Stimulated activated CD8-positive, alpha-beta memory T cell treated with anti-CD3 and anti-CD28 coated beads, Interleukin-12 subunit alpha, Interleukin-12 subunit beta, amount 100 ng/mL, for 24 hours (primary cell): ENCODE measurements around the gene CDK13.
"Not testable (repeated sequence)": the region's sequence is repeated elsewhere in the genome, so short reads cannot be mapped to it uniquely, and the experiment has no call there.

Experiments
- DNase-seq: peaks from one replicate; pipeline ENCODE4 v3.0.0-alpha.2; 2020; ENCODE audit errors: extremely low read depth

CDK13 gene

GRCh38 chr7:40097728-40098127, 147.7 kb downstream of the CDK13 start:
- no peak for DNase-seq

GRCh38 chr7:40098810-40099209, 148.8 kb downstream of the CDK13 start:
- DNase-seq: no peak

DNA sequence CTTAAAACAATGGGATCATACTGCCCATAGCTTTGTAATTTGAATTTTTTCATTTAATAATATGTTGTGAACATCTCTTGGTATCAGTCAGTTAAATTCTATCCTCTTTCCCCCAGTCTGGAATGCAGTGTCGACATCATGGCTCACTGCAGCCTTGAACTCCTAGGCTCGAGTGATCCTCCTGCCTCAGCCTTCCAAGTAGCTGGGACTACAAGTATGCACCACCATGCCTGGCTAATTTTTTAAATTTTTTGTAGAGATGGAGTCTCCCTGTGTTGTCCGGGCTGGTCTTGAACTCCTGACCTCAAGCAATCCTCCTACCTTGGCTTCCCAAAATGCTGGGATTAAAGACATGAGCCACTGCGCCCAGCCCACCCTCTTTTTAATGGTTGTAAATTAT, 149.8 kb downstream of the CDK13 start:
- DNase-seq: no peak

- no peak for DNase-seq
Observed at GRCh38 chr7:40101201-40101600, 151.1 kb downstream of the CDK13 start.

GRCh38 chr7:40102897-40103296, 152.8 kb downstream of the CDK13 start:
- DNase-seq: no peak

GRCh38 chr7:40105879-40106473, 155.9 kb downstream of the CDK13 start:
- no peak for DNase-seq

DNA sequence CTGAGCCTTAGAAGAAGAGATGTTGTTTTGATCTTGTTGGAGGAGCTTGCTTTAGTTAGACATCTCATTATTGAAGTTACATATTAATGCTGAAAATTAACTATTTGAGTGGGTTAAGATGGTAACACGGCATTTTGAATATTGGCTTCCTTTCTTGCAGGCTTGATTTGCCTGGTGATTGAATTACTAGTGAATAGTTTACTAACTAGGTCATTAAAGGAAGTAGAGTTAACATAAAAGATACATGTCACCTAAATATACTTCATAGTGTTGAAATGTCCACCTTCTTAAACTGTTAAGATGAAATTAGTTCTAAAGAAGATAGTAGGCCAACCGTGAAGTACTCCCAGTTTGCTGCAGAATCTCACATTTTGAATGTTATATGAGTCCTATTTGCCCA, 165.9 kb downstream of the CDK13 start:
- DNase-seq: no peak

- not testable (repeated sequence) for DNase-seq
Observed at GRCh38 chr7:40117199-40117598, 167.1 kb downstream of the CDK13 start.

GRCh38 chr7:40118201-40118600, 168.1 kb downstream of the CDK13 start:
- DNase-seq: not testable (repeated sequence)

GRCh38 chr7:40120020-40120419, 170.0 kb downstream of the CDK13 start:
- DNase-seq: no peak

DNA sequence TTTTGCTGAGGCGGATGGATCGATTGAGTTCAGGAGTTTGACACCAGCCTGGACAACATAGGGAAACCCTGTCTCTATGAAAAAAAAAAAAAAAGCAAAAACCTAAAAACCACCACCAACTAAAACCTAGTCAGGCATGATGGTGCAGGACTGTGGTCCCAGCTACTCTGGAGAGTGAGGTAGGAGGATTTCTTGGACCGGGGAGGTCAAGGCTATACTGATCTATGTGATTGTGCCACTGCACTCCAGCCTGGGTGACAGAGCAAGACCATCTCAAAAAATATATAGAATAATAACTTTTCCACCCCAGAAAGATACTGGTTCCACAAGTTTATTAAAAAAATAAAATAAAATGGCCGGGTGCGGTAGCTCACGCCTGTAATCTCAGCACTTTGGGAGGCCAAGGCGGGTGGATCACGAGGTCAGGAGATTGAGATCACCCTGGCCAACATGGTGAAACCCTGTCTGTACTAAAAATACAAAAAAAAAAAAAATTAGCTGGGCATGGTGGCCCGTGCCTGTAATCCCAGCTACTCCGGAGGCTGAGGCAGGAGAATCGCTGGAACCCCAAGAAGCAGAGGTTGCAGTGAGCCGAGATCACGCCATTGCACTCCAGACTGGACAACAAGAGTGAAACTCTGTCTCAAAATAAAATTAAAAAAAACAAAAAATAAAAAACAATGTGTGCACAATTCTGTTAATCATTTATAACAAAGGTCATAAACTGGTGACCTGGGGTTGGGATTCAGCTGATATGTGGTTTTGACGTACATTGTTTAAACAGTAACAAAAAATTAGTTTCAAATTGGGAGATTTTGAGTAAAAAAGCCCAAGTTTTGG, 172.3 kb downstream of the CDK13 start:
- not testable (repeated sequence) for DNase-seq

DNA sequence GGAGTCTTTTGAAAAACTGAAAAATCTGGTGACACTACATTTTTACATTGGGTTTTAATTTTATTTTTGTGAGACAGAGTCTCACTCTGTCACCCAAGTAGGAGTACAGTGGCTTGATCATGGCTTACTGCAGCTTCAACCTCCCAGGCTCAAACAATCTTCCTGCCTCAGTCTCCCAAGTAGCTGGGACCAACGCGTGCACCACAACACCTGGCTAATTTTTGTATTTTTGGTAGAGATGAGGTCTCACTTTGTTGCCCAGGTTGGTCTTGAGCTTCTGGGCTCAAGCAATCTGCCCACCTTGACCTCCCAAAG, 172.8 kb downstream of the CDK13 start:
- DNase-seq: no peak

DNA sequence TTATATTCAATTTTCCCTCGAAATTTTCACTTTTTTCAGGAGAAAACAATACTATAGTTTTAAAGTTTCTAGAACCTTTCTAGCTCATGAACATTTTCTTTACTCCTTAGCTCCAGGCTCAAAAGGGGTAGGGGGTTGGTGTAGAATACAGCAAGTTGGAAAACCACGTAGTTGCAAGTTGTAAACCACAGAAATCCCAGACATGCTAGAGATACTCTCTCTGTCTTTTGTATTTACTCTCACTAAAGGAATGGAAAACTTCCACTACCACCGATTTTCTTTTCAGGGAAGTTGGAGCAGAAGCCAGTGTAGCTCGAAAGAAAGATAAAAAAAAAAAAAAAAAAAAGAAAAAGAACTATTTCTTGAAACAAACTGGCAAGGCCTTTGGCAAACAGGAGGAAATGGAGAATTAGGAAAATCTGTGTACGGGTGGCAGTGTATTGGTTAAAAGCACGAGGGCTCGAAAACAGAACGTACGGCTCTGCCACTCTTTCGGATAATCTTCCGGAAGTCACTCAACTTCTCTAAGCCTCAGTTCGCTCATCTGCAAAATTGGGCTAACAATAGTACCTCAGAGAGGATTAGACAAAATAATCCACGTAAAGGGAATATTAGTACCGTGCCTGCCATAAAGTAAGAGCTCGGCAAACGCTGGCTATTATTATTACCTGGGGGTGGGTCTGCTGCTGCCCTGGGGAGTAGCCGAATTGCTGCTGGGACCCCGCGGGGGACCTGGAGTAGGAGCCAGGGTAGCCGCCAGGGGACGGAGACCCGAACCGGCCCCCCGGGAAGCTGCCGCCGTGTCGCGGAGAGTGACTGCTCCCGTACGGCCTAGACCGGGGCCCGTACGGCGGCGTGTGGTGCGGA, 183.7 kb downstream of the CDK13 start:
- no peak for DNase-seq

DNA sequence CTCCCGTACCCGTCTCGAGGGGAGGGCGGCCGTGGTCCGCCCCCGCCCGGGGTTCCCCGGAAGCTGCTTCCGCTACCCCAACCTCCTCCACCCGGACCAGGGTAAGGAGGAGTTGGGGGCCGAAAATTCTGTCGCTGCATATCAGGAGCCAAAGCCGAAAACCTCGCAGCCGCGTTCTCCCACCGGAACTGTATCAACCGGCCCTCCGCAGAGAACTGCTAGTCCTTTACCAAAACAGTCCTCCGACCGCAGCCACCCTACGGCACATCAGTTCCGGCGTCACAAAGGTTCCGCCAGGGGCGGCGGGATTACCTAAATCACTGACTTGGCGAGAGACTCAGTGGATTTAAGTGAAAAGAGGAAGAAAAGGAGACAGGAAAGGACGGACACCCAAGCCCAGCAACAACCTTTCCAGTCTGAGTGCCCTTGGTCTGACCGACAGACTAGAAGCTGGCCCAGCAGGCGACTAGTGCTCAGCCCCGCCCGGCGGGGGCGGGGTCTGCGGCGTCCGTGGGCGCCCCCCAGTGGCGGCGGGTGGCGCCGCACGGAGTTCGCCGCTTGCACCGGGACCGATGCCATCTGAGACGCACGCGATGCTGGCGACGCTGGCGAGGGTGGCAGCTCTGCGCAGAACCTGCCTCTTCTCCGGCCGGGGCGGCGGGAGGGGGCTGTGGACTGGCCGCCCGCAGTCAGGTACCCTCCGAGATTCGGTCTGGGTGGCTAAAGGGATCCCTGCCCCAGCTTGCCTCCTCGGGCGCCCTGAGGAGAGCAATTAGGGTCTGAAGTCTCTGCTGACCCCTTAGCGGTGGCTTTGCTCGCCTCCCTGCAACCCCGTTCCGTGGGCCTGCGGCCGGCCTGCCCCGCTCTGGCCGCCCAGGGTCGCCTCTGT, 184.6 kb downstream of the CDK13 start, which contains the start of the genes MPLKIP and SUGCT:
Gene MPLKIP, minus strand, starts transcription at position 195 of the 889 bp plus-strand sequence. Its CDS starts 55 bp downstream, at position 140.
Gene SUGCT, plus strand, starts transcription at position 578 of the 889 bp plus-strand sequence.
- DNase-seq: peak; percentile 65

GRCh38 chr7:40135317-40135610, 185.2 kb downstream of the CDK13 start:
- DNase-seq: no peak

GRCh38 chr7:40137563-40137962, 187.5 kb downstream of the CDK13 start:
- no peak for DNase-seq

GRCh38 chr7:40138973-40139372, 188.9 kb downstream of the CDK13 start:
- DNase-seq: no peak

GRCh38 chr7:40139891-40140290, 189.8 kb downstream of the CDK13 start:
- DNase-seq: not testable (repeated sequence)

DNA sequence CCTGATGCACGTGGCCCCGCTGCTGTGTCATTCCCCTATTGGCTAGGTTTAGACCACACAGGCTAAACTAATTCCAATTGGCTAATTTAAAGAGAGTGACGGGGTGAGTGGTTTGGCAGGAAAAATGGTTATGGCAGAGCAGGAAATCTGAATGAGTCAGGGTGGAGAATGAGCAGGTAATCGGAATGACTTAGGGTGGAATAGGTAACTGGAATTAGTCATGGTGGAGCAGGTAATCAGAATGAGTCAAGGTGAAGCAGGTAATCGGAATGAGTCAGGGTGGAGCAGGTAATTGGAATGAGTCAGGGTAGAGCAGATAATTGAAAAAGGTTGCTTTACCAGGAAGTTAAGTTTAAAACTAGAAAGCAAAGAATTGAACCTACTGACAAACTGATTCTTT, 191.9 kb downstream of the CDK13 start:
- not testable (repeated sequence) for DNase-seq

- DNase-seq: not testable (repeated sequence)
Observed at GRCh38 chr7:40145596-40146130, 195.6 kb downstream of the CDK13 start.
